OCI-LY1 (cell line): ENCODE data around the gene SCRN1.

Source experiments
- EZH2 ChIP-seq: fragments of 200-600 bp; sonication (generic), shearing (Covaris generic); IDR thresholded peaks from 2 replicates; pipeline ENCODE4 v1.8.0; 2017; ENCODE audit warnings: borderline replicate concordance, mixed run types, mild to moderate bottlenecking, antibody characterized with exemption, low read length, moderate library complexity, mixed read lengths
- TF ChIP-seq, protein P1 (sequence below): fragments of 200-600 bp; sonication (generic), shearing (Covaris generic); IDR thresholded peaks from 2 replicates; pipeline ENCODE4 v1.5.1; 2017; ENCODE audit warnings: mild to moderate bottlenecking, antibody characterized with exemption, low read length, moderate library complexity, mixed read lengths

- TF ChIP-seq, protein P1, sequence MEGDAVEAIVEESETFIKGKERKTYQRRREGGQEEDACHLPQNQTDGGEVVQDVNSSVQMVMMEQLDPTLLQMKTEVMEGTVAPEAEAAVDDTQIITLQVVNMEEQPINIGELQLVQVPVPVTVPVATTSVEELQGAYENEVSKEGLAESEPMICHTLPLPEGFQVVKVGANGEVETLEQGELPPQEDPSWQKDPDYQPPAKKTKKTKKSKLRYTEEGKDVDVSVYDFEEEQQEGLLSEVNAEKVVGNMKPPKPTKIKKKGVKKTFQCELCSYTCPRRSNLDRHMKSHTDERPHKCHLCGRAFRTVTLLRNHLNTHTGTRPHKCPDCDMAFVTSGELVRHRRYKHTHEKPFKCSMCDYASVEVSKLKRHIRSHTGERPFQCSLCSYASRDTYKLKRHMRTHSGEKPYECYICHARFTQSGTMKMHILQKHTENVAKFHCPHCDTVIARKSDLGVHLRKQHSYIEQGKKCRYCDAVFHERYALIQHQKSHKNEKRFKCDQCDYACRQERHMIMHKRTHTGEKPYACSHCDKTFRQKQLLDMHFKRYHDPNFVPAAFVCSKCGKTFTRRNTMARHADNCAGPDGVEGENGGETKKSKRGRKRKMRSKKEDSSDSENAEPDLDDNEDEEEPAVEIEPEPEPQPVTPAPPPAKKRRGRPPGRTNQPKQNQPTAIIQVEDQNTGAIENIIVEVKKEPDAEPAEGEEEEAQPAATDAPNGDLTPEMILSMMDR = no peak
- no peak for TF ChIP-seq EZH2
Observed at GRCh38 chr7:30010021-30010420, 20.4 kb upstream of the SCRN1 start.
